Measurements from ENCODE around the gene MINDY4B.
"Not testable (repeated sequence)": the region's sequence is repeated elsewhere in the genome, so short reads cannot be mapped to it uniquely, and the experiment has no call there.

The MINDY4B gene

DNA sequence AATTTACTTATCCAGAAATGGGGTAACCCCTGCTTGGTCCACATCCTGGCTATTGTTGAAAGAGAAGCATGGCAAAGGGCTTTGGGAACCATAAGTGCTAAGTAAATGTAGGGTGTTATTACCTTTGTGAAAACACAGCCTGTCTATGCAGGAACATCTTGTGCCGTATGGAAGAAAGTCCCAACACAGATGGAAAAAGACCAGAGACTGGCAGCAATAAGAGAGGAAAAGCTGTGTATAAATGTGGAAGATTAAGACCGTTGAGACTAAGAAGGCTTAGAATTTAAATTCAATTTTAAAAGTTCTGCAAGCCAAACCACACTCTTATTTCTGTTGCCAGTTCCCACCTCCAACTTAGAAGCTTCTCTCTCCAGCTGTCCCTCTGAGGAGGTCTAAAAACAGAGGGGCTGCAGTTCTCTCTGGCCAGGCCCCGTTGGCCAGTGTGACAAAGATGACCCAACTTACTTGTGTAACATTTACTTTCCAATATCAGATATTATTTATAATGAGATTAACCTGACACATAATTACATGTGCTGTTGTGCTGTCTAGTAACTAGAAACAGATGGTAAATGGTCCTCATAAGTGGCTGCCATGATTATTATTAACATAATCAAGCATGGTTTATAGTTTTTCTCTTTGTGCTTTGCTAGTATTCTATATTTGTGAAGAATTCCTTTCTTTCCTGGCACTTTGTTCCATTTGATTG is 7.0 kb downstream of the MINDY4B start:
- no peak for DNase-seq

DNA sequence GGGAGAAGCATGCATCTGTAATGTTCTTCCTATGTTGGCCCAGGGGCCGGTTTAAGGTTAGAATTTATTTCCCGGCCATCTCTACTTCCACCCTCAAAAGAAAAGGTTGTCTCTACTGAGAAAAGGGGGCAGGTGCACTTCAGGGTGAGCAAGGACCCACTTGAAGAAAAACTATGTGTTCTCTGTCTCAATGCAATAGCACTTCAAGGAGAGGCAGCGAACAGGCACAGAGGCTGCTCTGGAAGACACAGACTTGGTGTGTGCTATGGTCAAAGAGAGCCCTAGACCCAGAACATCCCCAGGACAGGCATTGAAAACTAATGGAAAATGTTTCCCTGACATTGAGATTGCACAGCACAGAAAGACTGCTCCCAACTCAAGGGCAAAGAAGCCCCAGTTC is 7.6 kb downstream of the MINDY4B start:
- no peak for DNase-seq

DNA sequence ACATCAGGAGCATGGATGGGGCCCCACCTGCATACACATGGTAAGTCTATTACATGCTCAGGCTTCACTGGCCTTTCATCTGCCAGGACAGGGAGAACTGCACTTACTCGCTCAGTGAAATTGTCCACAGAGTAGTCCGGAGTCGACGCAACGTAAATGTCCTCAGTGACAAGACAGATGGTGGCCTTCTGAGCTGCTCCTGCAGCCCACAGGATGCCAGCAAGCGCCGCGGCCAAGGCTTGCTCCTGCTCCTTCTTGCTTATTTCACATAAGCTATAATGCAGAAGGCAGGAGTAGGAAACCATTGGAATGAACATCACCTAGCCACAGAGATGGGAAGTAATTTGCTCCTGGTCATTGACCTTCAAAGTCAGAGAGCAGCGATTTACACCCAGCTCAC is 14.4 kb downstream of the MINDY4B start:
- DNase-seq, result no peak

DNA sequence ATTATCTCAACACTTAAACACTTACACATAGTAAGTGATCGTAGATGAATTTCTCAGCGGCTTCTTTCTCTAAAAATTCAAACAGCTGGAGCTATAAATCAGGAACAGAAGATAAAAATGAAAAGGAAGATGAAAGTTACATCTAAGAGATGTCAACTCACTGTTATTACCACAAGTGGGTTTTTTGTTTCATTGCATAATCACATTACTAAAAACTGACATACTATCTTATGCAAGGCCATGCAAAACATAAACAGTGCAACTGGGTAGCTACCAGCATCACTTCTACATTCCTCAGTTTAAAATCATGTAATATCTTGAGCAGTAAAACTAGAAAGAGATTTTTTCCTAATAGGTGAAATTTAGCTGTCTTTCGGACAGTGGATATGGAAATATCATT is 14.9 kb downstream of the MINDY4B start:
- DNase-seq, result no peak

DNA sequence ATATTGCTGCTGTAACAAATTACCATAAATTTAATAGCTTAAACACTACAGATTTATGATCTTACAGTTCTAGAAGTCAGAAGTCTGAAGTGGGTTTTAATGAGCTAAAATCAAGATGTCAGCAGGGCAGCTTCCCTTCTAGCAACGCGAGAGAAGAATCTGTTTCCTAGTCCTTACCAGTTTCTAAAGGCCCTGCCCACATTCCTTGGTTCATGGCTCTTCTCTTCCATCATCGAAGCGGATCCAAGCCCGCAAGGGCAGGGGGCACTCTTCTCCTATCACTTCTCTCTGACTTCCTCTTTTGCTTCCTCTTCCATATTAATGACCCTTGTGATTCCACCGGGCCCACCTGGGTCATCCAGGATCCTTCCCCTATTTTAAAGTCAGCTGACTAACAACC is 16.1 kb downstream of the MINDY4B start:
- DNase-seq, result no peak

DNA sequence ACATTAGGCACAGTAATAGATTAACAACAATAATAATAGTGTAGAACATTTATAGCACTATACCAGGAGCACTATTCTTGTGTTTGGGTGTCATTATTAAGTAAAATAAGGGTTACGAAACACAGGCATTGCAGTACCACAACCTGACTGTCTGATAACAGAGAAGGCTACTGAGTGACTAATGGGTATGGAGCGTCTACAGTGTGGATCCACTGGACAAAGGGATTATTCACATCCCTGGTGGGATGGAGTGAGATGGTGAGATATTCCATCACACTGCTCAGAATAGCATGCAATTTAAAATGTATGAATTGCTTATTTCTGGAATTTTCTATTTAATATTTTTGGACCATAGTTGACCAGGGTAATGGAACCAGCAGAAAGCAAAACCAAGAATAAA is 18.2 kb downstream of the MINDY4B start:
- DNase-seq, result no peak

DNA sequence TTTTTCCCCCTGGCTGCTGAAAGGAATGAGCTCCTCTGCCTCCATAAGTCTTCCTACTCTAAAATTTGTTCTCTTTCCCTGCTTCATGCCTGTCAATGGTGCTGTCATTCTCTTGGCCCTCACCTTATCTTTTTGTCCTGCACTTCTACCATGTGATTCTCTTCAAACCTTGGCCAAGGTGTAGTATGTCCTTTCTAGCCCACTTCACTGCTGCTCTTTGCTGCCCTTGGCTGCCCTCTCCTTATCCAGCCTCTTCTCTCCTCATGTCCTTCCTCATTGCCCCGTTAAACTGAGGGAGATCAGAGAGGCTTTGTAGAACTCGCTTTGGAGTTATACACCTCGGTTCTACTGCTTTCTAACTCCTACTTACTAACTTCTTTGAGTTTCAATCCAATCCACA is 19.7 kb downstream of the MINDY4B start:
- DNase-seq, result no peak

DNA sequence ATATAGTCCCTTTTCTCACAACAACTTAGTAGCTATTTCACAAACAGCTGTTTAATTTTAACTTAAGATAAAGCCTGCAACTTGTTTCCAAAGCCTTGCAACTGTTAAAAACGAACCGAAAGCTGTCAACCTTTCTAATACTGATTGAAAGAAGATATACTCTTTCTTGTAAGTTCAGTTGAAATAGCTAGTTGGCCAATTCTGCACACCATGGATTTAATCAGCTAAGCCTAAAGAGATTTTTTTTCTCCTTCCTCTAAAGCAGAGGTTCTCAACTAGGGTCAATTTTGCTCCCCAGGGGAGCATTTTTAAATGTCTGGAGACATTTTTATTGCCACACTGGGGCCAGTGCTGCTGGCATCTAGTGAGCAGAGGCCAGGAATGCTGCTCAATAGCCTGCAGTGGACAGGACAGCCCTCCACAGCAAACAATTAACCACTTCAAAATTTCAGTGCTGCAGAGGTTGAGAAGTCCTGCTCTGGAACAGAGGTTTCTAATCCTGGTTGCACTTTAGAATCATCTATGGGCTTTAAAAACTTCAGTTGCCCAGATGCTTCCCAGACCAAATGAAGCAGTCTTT is 26.2 kb downstream of the MINDY4B start:
- no peak for DNase-seq

DNA sequence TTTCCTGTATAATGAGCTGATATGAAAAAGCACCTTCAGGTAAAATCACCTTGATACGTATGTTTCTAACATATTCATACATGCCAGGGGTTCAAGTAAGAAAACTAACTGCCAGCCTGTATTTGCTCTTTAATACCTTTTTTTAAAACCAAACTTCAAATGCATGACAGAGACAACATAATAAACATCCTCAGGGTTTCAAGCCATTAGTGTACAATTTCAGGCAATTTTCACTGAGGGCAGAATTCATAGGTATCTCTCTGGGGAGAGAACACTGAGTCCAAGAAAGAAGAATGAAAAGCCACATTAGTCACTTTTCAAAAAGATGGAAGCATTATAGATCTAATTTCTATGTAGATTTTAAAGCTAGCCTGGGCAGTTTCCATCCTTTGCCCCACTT is 26.9 kb downstream of the MINDY4B start:
- no peak for DNase-seq

DNA sequence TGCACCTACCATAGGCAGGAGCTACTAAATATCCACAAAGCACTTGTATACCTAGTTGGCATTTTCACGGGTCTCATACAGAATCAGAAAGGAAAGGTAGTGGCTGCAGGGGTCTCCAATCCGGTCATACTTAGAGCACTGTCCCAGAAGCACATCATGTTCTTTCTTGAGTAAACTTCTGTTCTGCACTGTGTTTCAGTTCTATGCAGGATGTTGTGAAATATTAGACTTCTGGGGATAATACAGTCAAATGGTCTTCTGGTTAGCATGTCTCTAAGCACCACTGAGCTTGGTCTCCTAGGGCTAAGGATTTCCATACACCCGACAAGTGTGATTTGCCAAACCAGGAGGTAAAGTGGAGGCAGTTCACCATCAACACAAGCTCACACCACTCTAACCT is 27.9 kb downstream of the MINDY4B start:
- no peak for DNase-seq

DNA sequence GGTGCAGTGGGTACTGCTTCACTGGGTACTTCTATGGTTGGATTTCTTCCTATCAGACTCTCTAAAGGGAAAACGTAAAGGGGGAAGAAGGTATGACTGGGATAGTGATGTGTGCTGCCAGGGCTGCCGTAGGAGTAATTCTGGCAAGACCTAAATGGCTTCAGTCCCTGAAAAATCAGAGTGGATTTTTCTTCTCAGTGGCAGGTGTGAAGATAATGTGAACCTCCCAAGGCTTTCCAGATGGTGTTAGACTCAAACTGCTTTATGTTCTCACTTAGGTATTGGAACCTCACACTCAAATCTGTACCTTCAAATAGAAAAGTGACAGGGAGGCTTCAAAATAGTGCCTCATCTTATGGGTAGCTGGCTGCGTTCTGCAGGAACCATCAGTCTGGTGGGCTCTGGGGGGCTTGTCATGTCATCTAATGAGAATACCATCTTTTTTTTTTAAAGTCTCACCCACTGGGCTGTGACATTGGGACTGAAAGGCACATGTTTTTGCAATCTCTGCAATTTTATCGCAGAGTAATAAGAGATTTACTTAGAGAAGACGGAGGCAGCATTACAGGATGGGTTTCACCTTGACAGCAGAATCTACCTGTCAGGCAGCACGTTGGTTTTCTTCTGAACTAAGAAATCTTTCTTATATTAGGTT is 28.5 kb downstream of the MINDY4B start:
- DNase-seq, result no peak

DNA sequence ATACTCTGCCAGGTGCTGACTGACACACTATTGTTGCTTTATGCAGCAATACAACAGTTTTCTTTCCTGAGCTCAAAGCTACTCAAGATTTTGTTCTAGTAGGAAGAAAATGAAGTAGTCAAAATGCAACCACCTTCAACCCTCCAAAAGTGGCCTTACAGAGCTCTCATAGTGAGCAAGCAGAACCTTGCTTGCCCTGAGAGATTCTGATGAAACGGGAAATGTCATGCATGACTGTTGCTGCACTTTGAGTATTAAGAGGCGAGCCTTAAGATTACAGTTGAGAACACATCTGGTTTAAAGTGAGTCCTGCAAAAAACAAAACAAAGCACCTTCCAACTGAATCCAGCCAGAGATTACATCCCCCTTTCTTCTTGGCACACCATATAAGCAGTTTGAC is 29.7 kb downstream of the MINDY4B start:
- DNase-seq, result no peak

DNA sequence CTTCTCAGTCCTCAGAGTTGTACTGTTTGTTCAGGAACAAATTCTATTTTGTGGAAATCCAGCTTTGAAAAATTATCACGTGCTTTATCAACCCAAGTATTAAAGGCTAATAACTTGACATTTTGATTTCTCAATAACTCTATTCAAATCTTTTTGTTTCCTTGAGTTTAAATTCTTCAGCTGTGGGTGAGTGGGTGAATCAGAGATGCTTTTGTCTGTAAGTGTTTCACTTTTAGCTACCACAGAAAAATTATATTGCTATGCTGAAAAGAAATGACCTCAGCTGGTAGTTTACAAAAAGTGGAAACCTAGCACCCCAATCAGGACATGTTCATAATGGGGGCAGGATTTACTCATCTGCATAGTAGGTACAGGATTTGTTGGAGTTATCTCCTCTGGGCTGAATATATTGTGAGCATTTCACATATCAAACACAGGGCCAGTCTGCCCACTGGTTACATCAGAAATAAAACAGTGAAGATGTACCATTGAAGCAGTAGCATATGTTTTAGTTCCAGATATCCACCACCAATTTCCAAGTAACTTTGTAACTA is 30.5 kb downstream of the MINDY4B start:
- no peak for DNase-seq

DNA sequence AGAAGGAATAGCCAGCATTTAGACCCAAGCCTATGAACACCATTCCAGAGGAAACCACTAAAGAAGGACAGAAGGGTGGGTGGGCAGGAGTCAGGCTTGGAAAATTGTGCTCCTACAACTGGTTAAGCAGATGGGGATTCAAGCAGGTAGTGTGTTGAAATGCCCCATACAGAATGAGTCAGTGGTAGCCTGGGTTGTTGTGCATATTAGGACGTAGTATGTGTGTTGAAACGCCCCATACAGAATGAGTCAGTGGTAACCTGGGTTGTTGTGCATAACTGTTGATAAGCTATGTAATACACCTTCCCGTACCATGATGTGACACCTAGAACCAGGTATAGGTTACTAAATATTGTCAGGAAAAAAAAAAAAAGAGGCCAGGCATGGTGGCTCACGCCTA is 34.0 kb downstream of the MINDY4B start:
- no peak for DNase-seq

DNA sequence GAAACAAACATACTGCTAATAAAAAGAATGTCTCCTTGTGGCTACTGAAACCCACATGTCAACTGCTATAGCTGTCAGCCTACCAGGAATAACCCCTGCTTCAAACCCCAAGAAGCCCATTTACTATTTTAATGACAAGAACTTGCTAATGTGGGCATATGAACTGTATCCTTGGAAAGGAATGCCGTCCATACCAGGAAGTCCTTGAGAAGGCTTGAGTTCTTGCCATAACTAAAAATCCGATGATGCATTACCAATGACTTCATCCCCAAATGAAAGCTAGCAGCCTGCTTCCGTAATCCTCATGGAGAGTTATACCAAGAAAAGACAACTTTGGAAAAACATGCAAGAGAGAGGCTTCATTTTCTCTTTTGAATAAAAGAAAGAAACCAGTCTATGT is 34.8 kb downstream of the MINDY4B start:
- no peak for DNase-seq

DNA sequence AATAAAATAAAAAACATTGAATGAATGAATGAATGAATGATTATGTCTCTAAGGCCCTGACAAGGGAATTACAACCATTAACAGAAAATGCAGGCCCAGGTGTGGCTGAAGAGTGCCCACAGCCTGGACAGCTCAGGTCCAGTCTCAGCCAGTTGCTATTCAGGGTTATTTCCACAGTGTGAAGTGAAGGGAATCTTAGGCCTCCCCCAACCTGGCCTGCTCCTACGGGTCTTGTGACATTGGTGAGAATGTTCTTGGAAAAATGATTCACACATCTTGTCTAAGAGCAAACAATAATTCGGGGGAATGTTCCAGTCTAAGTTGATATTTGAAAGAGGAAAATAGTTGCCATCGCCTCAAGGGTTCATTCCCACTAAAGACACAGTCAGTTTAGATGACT is 37.0 kb downstream of the MINDY4B start:
- DNase-seq, result no peak

DNA sequence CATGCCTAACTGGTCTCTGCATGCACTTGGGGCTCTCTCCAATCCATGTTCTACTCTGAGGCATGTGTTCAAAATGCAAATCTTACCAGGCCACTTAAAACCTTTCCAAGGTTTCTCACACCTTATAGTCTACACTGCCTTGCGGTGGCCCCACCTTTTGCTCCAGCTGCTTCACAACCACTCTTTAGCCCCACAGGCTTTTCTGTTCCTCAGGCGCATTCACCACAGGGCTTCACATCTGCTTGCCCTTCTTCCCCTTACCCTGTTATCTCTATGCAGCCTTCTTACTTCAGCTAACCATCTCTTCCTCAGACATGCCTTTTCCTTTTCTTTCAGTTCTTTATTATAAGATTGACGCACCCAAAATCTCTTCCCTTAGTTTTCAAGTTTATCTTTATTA is 37.8 kb downstream of the MINDY4B start:
- no peak for DNase-seq

DNA sequence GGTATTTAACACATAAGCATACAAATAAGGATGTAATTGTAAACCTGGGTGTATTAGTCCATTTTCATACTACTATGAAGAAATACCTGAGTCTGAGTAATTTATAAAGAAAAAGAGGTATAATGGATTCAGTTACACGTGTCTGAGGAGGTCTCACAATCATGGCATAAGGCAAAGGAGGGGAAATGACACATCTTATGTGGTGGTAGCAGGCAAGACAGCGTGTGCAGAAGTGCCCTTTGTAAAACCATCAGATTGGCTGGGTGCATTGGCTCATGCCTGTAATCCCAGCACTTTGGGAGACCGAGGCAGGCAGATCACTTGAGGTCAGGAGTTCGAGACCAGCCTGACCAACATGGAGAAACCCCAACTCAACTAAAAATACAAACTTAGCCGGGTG is 41.3 kb downstream of the MINDY4B start:
- DNase-seq, result not testable (repeated sequence)

DNA sequence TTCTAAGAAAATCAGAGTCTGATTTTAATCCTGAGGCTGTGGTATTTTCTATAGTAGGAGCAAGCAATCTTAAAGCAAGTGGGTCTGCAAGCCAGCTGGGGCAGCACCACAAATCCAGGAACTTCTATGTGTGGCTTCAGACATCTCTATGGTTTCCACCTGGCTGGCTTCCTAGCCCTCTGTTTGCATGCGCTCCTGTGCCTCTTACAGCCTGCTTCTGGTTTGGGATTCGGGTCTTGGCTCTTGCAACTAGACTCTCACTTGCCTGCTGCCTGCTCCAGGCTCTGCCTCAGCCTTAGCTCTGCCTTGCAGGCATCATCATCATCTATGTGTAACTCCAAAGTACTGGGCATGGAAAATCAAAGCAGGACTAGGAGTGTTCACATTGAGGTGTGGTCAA is 43.4 kb downstream of the MINDY4B start:
- no peak for DNase-seq

DNA sequence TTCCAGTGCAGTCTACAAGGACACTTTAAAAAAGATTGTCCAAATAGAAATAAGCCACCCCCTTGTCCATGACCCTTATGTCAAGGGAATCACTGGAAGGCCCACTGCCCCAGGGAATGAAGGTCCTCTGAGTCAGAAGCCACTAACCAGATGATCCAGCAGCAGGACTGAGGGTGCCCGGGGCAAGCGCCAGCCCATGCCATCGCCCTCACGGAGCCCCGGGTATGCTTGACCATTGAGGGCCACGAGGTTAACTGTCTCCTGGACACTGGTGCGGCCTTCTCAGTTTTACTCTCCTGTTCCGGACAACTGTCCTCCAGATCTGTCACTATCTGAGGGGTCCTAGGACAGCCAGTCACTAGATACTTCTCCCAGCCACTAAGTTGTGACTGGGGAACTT is 47.3 kb downstream of the MINDY4B start:
- DNase-seq, result not testable (repeated sequence)

DNA sequence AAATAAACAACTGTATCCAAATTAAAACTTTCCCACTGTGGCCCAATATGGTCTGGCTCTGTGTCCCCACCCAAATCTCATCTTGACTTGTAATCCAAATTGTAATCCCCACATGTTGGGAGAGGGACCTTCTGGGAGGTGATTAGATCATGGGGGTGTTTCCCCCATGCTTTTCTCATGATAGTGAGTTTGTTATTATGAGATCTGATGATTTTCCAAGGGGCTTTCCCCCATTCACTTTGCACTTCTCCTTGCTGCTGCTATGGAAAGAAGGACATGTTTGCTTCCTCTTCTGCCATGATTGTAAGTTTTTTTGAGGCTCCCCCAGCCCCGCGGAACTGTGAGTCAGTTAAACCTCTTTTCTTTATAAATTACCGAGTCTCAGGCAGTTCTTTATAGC is 55.0 kb downstream of the MINDY4B start:
- DNase-seq, result no peak

DNA sequence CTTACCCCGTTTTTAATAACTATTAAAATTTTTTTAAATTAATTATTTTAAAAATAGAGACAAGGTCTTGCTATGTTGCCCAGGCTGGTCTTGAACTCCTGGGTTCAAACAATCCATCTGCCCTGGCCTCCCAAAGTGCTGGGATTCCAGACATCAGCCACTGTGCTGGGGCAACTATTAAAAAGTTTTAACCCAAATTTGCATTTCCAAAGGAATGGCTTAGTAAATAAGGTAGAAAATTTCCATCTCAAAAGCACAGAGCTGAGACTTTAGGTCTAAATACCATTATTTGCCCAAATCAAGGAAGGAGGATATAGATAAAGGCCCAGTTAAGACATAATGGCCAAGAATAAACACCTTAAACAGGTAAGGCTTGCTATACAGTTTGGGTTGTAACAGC is 56.4 kb downstream of the MINDY4B start:
- DNase-seq, result no peak

DNA sequence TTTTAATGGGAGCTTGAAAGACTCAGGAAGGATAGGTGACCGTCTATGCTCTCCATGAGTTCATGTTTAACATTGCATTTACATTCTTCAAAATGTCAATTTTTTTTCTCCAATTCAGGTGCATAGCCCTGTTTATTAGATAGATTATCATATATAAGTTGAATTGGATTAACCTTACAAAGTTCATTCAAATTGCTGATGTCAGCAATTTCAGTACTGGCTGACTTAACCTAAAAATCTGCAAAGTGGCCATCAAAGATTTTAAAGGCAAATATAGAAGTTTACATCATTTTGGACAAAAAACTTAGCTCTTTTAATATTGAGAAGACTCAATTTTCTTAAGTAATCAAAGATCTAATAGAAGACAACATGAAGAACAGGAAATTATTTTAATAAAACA is 57.8 kb downstream of the MINDY4B start:
- no peak for DNase-seq

DNA sequence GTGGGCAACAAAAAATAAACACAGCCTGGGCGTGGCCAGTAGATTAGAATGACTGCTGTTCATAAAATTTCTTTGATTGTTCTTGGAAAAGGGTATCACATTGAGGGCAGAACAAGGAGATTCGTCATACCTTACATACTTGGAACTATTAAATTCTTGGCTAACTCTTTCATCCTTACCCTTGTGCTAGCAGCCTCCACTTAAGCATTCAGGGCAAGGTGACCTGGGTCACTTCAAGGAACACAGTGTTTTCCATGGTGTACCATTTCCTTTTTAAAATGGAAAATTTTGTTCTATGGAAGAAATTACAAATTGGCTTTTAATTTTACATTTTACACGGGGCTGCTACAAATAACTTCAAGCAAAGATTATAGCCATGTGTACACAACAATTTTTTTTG is 60.8 kb downstream of the MINDY4B start:
- no peak for DNase-seq

Data from SHP77 (cell line).